ENCODE results near the gene DMRTA1. TPM values are rescaled to one million over a fixed set of nuclear protein-coding genes. Genes with fewer than 3 reads are reported as not detected.

Gene DMRTA1
- 1 to 10 TPM; 1.2 to 1.9 (median 1.4) TPM for total RNA-seq
- under 1 TPM; 0.65 to 0.87 TPM for polyA plus RNA-seq

GRCh38 chr9:22446589-22446949, at the start of gene DMRTA1:
Gene DMRTA1 (plus strand): TSS chr9:22446824. CDS start chr9:22447066, 242 bp downstream.
- Histone ChIP-seq H3K27me3 (peaks cover 0 to 11% (median 5%) of the 10 kb centered on the region in 4 donors), H3K9me3 (no peaks in the 10 kb centered on the region), H3K27ac (peak within 1 kb of the TSS; percentile 88 to 96 (median 96)), H3K4me1 (peaks cover 6 to 16% (median 14%) of the 10 kb centered on the region in 3 donors), H3K36me3 (peaks cover 0 to 4% (median 0%) of the 10 kb centered on the region in 3 donors), H3K4me3 (peak within 1 kb of the TSS; percentile 38 to 83 (median 67))
- ATAC-seq = peak; percentile 93 to 96 (median 94)
- TF ChIP-seq, protein P1, sequence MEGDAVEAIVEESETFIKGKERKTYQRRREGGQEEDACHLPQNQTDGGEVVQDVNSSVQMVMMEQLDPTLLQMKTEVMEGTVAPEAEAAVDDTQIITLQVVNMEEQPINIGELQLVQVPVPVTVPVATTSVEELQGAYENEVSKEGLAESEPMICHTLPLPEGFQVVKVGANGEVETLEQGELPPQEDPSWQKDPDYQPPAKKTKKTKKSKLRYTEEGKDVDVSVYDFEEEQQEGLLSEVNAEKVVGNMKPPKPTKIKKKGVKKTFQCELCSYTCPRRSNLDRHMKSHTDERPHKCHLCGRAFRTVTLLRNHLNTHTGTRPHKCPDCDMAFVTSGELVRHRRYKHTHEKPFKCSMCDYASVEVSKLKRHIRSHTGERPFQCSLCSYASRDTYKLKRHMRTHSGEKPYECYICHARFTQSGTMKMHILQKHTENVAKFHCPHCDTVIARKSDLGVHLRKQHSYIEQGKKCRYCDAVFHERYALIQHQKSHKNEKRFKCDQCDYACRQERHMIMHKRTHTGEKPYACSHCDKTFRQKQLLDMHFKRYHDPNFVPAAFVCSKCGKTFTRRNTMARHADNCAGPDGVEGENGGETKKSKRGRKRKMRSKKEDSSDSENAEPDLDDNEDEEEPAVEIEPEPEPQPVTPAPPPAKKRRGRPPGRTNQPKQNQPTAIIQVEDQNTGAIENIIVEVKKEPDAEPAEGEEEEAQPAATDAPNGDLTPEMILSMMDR (IDR thresholded peaks at IDR 0.05) = no peak
- DNase-seq = peak; percentile 84 to 92 (median 89)
- WGBS, 2 donors = 0 to 2% methylated on average over 24 of the region's 24 CpGs
- FAIRE-seq = no peak
- intact Hi-C loops (cut with DNase I) = no loop called here

GRCh38 chr9:22401671-22402070, 45.0 kb upstream of the DMRTA1 start:
- Histone ChIP-seq H3K36me3 (no peaks in the 10 kb centered on the region), H3K4me1 (no peaks in the 10 kb centered on the region), H3K9me3 (no peaks in the 10 kb centered on the region), H3K27me3 (no peaks in the 10 kb centered on the region), H3K27ac (no peak overlapping the region), H3K4me3 (no peak overlapping the region)
- DNase-seq (no peak), ATAC-seq (no peak), FAIRE-seq (no peak)
- TF ChIP-seq, protein P1 (IDR thresholded peaks at IDR 0.05) = no peak
- 30 to 36% methylated on average over 2 of the region's 2 CpGs for WGBS, 2 donors
- intact Hi-C loops (cut with DNase I) = no loop called here

DNA sequence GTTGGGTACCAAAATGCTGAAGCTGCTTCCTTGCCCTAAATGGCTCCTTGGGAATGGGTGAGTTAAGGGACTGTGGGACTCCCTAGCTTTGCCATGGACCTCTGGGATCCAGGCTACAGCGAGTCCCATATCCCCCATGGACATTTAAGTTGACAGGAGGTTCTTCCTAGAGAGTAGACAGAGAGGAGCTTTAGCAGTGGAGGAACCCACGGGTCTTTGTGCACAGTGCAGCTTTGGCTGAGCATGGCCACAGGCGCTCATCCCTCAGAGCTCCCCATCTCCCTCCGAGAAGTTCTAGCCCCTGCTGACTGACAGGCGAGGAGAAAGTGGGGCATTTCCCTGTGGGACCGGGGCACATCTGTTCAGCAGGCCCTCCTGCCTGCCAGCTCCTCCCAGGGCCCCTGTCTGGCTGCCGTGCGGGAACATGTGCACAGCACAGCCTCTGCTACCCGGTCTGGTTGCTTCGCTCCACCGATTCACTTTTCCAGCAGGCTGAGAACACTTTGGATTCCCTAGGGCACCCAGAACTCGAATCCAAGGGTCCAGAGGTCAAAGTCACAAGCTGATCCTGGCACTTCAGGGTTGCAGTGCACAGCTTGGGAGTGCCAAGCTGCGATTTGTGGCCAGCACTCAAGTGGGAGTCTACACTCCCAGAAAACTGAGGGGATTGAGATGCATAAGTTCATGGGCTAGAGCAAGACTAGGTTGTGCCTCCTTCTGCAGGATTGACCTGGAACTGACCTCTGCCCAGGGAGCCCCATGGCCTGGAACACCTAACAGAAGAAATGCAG, 40.6 kb upstream of the DMRTA1 start:
- Histone ChIP-seq H3K4me3 (no peak overlapping the region), H3K9me3 (no peaks in the 10 kb centered on the region), H3K4me1 (no peaks in the 10 kb centered on the region), H3K27me3 (no peaks in the 10 kb centered on the region), H3K27ac (no peak overlapping the region), H3K36me3 (no peaks in the 10 kb centered on the region)
- intact Hi-C loops (cut with DNase I) = no loop called here
- ATAC-seq (no peak), FAIRE-seq (no peak), DNase-seq (peak in 1 of 6 donors; percentile 28)
- TF ChIP-seq, protein P1 (IDR thresholded peaks at IDR 0.05) = no peak
- 57 to 69% methylated on average over 13 of the region's 13 CpGs for WGBS, 2 donors

DNA sequence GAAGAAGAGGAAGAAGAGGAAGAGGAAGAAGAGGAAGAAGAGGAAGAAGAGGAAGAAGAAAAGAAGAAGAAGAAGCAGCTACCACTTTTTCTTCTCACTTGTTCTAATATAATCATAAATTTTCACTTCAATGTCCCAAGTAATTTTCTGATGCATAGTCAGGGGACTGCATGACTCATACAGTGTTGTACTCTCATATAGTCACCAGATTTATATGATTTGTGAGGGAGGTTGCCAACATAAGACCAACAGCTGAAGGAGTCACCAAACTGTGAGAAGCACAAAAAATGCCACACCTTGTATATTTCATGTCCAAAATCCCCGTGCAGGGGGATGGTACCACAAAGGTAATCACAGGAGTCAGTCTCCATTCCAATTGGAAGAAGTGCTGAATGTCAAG, 32.7 kb upstream of the DMRTA1 start:
- no peak for FAIRE-seq
- no peak for DNase-seq

More for the DNA sequence above, 32.7 kb upstream of the DMRTA1 start:
- Histone ChIP-seq H3K27ac (no peak overlapping the region), H3K4me1 (no peaks in the 10 kb centered on the region), H3K9me3 (no peaks in the 10 kb centered on the region), H3K4me3 (no peak overlapping the region), H3K36me3 (no peaks in the 10 kb centered on the region), H3K27me3 (no peaks in the 10 kb centered on the region)
- no peak for ATAC-seq
- TF ChIP-seq, protein P1 (IDR thresholded peaks at IDR 0.05) = no peak
- 30 to 53% methylated on average over 1 of the region's 1 CpG for whole genome bisulfite sequencing, 2 donors
- intact Hi-C loops (cut with DNase I) = no loop called here
